Measurements from ENCODE around the gene GABRB1. TPM values are rescaled to one million over a fixed set of nuclear protein-coding genes. Genes with fewer than 3 reads are reported as not detected.

Gene GABRB1
- total RNA-seq, 2 experiments from 2014 or later: not detected

GRCh38 chr4:47473141-47473750, 441.9 kb downstream of the GABRB1 start:
- ChIA-PET CTCF (ENCODE audit: unreplicated experiment) (interaction anchor here (1.3 kb wide), 1 partner anchor 10 kb away, joined by 4 read pairs; the partner anchor contains the start of gene COMMD8), POLR2A (interaction anchor here (0.7 to 1.3 kb wide), 4 partner anchors 8 to 1130 kb away, joined by 3 to 5 read pairs (median 4); no protein-coding TSS in a partner anchor)
- intact Hi-C loops (cut with micrococcal nuclease; ENCODE audit: unreplicated experiment): no loop called here

DNA sequence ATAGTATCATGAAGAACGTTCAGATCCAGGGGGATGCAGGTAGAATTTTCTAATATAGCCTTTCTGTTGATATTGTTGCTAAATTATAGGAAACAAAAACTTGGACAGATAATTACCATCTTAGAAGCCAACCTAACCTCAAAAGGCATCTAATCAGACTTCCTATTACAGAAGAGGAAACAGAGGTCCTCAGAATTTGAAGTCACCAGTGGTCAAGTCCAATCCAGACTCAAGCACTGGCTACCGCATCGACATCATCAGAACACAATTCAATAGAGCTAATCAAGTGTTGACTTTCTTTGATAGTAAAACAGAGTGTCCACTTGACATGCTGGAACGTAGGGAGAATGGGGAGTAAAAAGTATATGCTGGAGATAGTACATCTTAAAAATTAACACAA, 443.4 kb downstream of the GABRB1 start:
- Histone ChIP-seq H3K4me2 (ENCODE audit: low read length) (no peak overlapping the region), H3K79me2 (ENCODE audit: insufficient read depth, low read depth, low read length) (no peaks in the 10 kb centered on the region), H3K9me2 (ENCODE audit: insufficient read depth, low read length) (no peaks in the 10 kb centered on the region), H3K4me3 (ENCODE audit: low read depth, low read length, poor library complexity, severe bottlenecking) (no peak overlapping the region), H3K4me1 (ENCODE audit: insufficient read depth, low read length, poor library complexity, severe bottlenecking) (no peaks in the 10 kb centered on the region), H3K9me3 (ENCODE audit: low read length) (no peaks in the 10 kb centered on the region), H3K36me3 (ENCODE audit: insufficient read depth, low read length) (no peaks in the 10 kb centered on the region), H4K20me1 (ENCODE audit: insufficient read depth, low read length) (no peaks in the 10 kb centered on the region), H2AFZ (ENCODE audit: low read length) (no peak overlapping the region), H3K27ac (ENCODE audit: low read depth, low read length, poor library complexity, severe bottlenecking) (no peak overlapping the region)
- ChIA-PET CTCF (ENCODE audit: unreplicated experiment) (no interaction called here), POLR2A (interaction anchor here (0.7 to 1.8 kb wide), 5 partner anchors 9 to 36 kb away, joined by 3 to 11 read pairs (median 8); partner anchors contain the start of genes ATP10D and COMMD8)
- intact Hi-C loops (cut with micrococcal nuclease; ENCODE audit: unreplicated experiment): no loop called here
- TF ChIP-seq EZH2phosphoT487 (IDR thresholded peaks at IDR 0.05; ENCODE audit: borderline replicate concordance, low read depth, low read length) (no peak), CTCF (conservative IDR thresholded peaks at IDR 0.05; ENCODE audit: low read length) (no peak)
- no peak for DNase-seq (ENCODE audit: low spot score)
- BruUV-seq (replicated peaks): no TSS peak

More at GRCh38 chr4:47473141-47473750, 441.9 kb downstream of the GABRB1 start:
- Histone ChIP-seq H3K4me2 (ENCODE audit: low read length) (no peak overlapping the region), H3K36me3 (ENCODE audit: insufficient read depth, low read length) (no peaks in the 10 kb centered on the region), H3K9me2 (ENCODE audit: insufficient read depth, low read length) (no peaks in the 10 kb centered on the region), H3K9me3 (ENCODE audit: low read length) (no peaks in the 10 kb centered on the region), H3K4me1 (ENCODE audit: insufficient read depth, low read length, poor library complexity, severe bottlenecking) (no peaks in the 10 kb centered on the region), H4K20me1 (ENCODE audit: insufficient read depth, low read length) (no peaks in the 10 kb centered on the region), H3K79me2 (ENCODE audit: insufficient read depth, low read depth, low read length) (no peaks in the 10 kb centered on the region), H2AFZ (ENCODE audit: low read length) (no peak overlapping the region), H3K27ac (ENCODE audit: low read depth, low read length, poor library complexity, severe bottlenecking) (no peak overlapping the region), H3K4me3 (ENCODE audit: low read depth, low read length, poor library complexity, severe bottlenecking) (no peak overlapping the region)
- TF ChIP-seq EZH2phosphoT487 (IDR thresholded peaks at IDR 0.05; ENCODE audit: borderline replicate concordance, low read depth, low read length) (no peak), CTCF (conservative IDR thresholded peaks at IDR 0.05; ENCODE audit: low read length) (no peak)
- BruUV-seq (replicated peaks): no TSS peak
- no peak for DNase-seq (ENCODE audit: low spot score)

DNA sequence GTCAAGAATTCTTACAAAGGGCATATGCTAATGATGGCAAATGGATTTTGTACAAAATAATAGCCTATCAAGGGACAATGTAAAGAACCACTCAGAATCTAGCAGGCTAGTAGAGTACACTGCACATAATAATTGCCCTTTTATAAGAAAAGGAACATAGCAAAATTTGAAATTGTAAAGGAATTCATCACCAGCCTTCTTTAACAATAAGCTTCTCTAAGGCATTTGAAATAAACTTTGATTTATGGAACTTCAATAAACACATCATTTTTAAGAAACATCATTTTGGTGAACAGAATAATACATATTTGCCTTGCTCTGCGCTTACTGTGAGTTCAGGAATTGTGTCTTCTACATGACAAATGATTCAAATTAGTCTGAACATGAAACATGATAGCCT, 444.0 kb downstream of the GABRB1 start:
- H3K4me3 ChIP-seq (ENCODE audit: low read depth, low read length, poor library complexity, severe bottlenecking): no peak overlapping the region
- intact Hi-C loops (cut with micrococcal nuclease; ENCODE audit: unreplicated experiment): no loop called here
- no peaks in the 10 kb centered on the region for H4K20me1 ChIP-seq (ENCODE audit: insufficient read depth, low read length)
- H2AFZ ChIP-seq (ENCODE audit: low read length): no peak overlapping the region
- DNase-seq (ENCODE audit: low spot score): no peak
- CTCF ChIA-PET (ENCODE audit: unreplicated experiment): no interaction called here
- no peak overlapping the region for H3K4me2 ChIP-seq (ENCODE audit: low read length)
- BruUV-seq (replicated peaks): no TSS peak
- H3K27ac ChIP-seq (ENCODE audit: low read depth, low read length, poor library complexity, severe bottlenecking): no peak overlapping the region
- H3K9me3 ChIP-seq (ENCODE audit: low read length): no peaks in the 10 kb centered on the region
- no peaks in the 10 kb centered on the region for H3K36me3 ChIP-seq (ENCODE audit: insufficient read depth, low read length)
- H3K79me2 ChIP-seq (ENCODE audit: insufficient read depth, low read depth, low read length): no peaks in the 10 kb centered on the region
- TF ChIP-seq EZH2phosphoT487 (IDR thresholded peaks at IDR 0.05; ENCODE audit: borderline replicate concordance, low read depth, low read length) (no peak), CTCF (conservative IDR thresholded peaks at IDR 0.05; ENCODE audit: low read length) (no peak)
- POLR2A ChIA-PET: interaction anchor here (0.7 to 1.8 kb wide), 5 partner anchors 8 to 37 kb away, joined by 3 to 11 read pairs (median 8); partner anchors contain the start of genes ATP10D and COMMD8
- H3K4me1 ChIP-seq (ENCODE audit: insufficient read depth, low read length, poor library complexity, severe bottlenecking): no peaks in the 10 kb centered on the region
- H3K9me2 ChIP-seq (ENCODE audit: insufficient read depth, low read length): no peaks in the 10 kb centered on the region
